ENCODE results near the gene PGAP1.

PGAP1 gene, protein sequence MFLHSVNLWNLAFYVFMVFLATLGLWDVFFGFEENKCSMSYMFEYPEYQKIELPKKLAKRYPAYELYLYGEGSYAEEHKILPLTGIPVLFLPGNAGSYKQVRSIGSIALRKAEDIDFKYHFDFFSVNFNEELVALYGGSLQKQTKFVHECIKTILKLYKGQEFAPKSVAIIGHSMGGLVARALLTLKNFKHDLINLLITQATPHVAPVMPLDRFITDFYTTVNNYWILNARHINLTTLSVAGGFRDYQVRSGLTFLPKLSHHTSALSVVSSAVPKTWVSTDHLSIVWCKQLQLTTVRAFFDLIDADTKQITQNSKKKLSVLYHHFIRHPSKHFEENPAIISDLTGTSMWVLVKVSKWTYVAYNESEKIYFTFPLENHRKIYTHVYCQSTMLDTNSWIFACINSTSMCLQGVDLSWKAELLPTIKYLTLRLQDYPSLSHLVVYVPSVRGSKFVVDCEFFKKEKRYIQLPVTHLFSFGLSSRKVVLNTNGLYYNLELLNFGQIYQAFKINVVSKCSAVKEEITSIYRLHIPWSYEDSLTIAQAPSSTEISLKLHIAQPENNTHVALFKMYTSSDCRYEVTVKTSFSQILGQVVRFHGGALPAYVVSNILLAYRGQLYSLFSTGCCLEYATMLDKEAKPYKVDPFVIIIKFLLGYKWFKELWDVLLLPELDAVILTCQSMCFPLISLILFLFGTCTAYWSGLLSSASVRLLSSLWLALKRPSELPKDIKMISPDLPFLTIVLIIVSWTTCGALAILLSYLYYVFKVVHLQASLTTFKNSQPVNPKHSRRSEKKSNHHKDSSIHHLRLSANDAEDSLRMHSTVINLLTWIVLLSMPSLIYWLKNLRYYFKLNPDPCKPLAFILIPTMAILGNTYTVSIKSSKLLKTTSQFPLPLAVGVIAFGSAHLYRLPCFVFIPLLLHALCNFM

DNA sequence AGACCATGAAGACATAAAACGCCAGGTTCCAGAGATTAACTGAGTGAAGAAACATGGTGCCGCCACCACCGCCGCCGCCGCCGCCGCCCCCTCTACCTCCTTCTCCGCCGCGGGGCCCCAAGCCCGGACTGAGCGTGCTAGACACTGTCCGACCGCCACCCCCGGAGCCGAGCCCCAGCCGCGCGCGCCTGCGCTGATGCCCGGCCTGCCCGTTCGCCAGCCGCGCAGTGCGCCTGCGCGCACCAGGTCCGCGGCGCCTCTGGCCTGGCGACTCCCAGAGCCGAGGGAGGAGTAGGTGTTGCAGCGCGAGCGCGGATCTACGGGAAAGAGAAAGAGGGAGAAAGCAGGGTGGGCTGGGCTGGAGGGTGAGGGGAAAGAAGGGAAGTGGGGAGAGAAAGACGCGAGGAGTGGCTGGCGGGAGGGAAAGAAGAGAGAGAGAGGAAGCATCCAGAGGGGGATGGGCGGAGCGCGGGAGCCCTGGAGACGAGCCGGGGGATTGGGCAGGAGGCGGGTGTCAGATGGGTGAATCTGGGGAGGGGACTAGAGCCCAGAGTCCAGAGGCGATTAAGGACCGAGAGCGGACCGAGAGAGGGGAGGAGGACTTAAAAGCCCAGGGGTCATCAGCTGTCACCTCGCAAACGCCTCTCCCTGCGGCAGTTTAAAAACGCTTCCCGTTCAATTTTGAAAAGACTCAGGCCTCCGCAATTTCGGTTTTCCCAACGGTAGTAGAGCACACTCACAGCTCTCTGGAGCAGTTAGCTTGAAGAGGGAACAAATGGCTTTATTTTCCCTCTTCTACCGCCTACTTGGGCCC is at the start of gene PGAP1:
Gene PGAP1 (minus strand): TSS at position 146 of the 814 bp plus-strand sequence. CDS start 91 bp downstream, at position 55.
- peak; percentile 65 to 78 for DNase-seq (ENCODE audit: low read depth in 1 of 2, low spot score in 1 of 2)

DNA sequence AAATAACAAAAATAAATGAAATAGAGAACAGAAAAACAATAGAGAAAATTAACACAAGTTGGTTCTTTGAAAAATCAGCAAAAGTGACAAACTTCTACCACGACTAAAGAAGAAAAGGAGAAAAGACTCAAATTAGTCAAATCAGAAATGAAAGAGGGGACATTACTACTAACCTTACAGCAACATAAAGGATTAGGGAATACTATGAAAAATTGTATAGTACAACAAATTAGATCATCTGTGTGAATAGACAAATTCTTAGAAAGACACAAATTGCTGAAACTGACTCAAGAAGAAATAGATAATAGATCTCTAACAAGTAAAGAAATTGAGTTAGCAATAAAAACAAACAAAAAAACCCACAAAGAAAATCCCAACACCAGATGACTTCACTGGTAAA is 48.5 kb upstream of the PGAP1 start:
- DNase-seq (ENCODE audit: low read depth in 1 of 2, low spot score in 1 of 2), result no peak

DNA sequence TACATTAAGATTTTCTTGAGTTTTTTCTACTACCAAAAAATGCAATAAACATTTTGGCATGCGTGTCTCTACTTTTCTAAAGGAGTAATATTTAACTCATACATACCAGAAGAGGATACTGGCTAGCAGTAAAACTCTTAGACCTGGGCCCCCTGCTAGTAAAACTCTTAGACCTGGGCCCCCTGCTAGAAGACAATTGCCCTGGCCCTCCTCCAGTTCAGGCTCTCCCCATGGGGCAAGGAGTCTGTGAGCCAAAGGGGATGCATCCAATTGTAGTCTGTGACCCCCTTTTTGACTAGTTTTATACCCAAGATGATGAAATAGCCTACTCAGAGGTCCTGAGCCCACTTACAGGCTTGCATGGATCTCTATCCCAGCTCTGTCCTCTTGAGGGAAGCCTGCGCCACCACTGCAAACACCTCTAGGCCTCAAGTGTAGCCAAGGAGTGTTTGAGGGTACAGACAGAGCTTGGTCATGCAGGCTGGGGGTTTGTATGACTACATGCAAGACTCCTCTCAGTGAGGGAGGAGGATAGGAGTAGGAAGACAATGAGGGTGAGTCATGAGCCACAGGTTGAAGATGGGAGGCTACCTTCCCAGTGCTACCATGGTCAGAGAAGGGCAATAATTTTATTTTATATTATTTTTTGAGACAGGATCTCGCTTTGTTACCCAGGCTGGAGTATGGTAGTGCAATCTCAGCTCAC is 45.2 kb upstream of the PGAP1 start:
- no peak for DNase-seq (ENCODE audit: low read depth in 1 of 2, low spot score in 1 of 2)

DNA sequence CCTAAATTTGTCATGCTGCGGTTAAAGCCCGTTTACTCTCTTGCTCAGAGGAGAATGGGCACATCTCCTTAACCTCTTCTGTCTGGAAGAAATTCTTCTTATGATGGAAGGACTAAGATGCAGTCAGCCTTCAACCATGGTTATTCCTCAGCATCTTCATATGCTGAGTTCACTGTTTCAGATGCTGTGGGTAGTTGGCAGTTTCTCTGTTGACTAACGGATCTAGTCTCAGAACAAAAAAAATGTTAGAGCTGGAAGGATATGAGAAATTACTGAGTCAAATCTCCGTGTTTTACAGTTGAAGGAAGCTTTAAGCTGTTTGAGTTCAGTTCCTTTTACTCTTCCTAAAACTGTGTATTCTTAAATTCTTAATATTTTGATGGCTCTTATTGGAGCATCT is 43.6 kb upstream of the PGAP1 start:
- no peak for DNase-seq (ENCODE audit: low read depth in 1 of 2, low spot score in 1 of 2)

DNA sequence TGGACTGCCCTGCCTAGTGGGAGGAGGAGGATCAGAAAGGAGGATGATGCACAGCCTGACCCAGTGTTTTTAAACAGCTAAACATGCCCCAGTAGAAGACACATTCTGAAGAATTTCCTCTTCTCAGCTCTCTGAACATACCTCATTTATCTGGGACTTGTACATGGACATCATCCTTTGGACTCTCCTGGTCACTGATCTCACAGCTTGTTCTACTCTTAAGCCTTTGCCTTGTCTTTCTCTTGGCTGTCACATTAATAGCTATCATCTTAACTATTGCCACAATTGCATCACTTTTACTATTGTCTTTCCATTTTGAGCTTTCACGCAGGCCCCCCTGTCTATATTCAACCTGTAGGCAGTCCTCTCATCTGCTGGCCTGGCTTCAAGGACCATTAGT is 42.0 kb upstream of the PGAP1 start:
- no peak for DNase-seq (ENCODE audit: low read depth in 1 of 2, low spot score in 1 of 2)

DNA sequence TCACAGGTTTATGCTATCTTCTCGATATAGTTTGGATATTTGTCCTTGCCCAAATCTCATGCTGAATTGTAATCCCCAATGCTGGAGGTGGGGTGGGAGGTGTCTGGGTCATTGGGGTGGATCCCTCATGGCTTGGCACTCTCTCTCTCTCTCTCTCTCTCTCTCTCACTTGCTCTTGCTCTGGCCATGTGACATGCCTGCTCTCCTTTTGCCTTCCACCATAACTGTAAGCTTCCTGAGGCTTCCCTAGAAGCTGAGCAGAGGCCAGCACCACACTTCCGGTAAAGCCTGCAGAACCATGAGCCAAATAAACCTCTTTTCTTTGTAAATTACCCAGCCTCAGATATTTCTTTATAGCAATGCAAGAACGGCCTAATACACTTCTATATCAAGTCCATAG is 41.3 kb upstream of the PGAP1 start:
- no peak for DNase-seq (ENCODE audit: low read depth in 1 of 2, low spot score in 1 of 2)

DNA sequence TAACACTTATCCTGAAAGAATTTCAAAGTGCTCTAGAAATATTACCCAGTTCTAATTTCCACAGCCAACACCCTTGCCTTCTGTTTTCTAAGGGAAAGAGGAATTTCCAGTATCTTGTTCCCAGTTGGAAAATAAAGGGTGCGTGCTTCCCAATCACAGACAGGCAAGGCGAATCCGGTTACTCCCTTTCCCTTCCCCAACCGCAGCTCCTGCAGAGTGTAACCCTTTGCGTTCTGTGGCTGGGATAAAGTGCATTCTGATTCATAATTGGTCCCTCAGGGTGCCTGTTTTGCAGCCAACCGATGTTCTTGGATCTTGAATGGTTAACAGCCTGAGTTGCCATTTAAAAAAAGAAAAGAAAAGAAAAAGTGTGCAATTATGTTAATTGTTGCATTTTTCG is 40.6 kb upstream of the PGAP1 start:
- no peak for DNase-seq (ENCODE audit: low read depth in 1 of 2, low spot score in 1 of 2)

DNA sequence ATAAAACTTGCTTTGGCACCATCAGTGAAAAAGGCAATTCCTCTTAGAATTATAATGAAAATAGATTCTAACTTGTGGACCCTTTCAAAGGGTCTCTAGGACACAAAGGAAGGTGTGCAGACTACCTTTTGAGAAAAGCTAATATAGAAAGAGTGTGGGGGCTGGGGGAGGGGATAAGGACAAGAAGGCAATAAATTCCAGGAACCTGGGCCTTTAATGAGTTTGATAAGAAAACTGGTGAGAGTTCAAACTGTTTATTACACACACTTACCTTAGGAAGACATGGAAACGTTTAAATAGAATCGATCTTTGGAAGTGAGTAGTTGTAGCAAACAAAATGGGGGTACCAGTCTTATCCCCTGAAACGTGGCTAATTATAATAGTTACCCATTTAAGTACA is 39.6 kb upstream of the PGAP1 start:
- no peak for DNase-seq (ENCODE audit: low read depth in 1 of 2, low spot score in 1 of 2)

DNA sequence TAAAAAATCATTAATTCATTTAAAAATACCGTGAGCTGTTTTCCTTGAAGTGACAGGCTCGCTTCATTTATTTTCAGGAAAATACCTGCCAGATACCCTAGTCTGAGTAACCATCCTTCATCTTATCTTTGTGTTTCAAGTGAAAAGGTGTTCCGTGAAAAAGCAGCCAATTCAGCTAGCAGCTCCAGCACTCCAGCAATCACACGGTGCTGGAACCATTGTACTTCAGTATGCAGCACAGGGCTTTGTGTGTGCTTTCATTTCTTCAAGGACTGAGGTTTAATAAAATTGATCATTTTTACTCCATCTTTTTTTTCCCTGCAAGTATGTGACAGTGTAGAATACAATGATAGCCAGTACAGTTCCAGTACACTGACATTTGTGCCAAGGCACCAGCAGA is 39.1 kb upstream of the PGAP1 start:
- no peak for DNase-seq (ENCODE audit: low read depth in 1 of 2, low spot score in 1 of 2)

DNA sequence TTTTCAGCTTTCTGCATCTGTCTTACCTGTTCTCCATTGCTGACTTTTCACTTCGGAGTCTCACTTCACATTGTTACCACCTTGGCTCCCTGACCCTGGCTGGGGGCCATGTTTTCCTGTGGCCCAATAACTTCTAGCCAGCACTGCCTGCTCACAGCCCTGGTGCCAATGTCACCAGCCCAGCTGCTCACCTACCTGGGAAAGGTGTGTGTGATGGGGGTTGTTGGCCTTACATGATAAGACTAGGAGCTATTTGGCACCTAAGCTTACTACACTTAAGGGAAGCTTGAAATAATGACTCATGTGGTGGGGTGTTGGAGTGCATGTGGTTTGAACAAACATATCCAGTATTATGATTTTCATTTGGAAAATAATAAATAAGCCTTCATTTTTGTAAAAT is 37.5 kb upstream of the PGAP1 start:
- DNase-seq (ENCODE audit: low read depth in 1 of 2, low spot score in 1 of 2), result no peak

DNA sequence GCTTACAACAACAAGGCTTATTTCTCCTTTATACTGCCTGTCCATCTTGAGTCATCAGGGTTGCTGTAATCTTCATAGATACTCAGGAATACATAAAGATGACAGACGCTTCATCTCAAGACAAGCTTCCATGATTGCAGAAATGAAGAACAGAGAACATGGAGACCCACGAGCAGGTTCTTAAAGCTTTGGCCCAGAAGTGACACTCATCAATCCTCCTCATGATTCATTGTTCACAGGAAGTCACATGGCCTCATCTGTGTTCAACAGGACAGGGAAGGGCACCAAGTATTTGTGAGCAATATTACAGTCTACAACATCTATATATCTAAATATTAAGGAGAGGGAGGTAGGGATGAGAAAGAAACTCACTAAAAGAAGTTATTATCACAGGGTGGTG is 36.5 kb upstream of the PGAP1 start:
- no peak for DNase-seq (ENCODE audit: low read depth in 1 of 2, low spot score in 1 of 2)

DNA sequence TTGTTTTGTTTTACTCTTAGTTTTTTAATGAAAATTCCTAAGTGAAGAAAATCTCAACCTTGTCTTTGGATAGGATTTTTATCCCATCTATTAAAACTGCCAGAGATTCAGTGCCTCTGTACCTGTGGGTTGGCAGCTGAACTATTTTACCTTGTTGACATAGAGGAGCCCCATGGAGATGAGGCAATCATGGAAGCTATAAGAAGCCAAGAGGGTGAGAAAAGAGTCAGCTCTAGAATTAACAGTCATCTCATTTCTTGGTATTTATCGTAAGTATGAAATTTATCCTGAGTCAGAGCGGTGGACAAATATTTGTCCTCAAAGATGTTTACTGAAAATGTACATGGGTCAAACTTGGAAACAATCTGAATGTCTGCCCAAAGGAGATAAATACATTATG is 35.8 kb upstream of the PGAP1 start:
- no peak for DNase-seq (ENCODE audit: low read depth in 1 of 2, low spot score in 1 of 2)

DNA sequence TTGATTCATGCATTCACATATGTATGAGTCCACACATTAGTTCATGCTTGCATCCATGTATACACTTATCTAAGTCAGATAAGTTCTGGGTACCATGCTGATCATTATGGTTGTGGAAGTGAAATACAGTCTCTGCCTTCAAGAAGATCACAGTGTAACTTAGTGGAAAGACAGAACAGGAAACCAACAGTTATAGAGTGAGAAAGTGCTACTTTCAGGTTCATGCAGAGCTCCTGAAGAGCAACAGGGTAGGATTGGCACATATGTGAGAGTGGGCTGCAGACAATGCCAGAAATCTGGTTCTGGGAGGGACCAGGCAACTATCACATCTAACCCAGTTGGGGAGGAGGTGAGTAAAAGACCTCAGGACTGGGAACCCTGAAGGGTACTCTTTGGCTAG is 35.4 kb upstream of the PGAP1 start:
- DNase-seq (ENCODE audit: low read depth in 1 of 2, low spot score in 1 of 2), result no peak

DNA sequence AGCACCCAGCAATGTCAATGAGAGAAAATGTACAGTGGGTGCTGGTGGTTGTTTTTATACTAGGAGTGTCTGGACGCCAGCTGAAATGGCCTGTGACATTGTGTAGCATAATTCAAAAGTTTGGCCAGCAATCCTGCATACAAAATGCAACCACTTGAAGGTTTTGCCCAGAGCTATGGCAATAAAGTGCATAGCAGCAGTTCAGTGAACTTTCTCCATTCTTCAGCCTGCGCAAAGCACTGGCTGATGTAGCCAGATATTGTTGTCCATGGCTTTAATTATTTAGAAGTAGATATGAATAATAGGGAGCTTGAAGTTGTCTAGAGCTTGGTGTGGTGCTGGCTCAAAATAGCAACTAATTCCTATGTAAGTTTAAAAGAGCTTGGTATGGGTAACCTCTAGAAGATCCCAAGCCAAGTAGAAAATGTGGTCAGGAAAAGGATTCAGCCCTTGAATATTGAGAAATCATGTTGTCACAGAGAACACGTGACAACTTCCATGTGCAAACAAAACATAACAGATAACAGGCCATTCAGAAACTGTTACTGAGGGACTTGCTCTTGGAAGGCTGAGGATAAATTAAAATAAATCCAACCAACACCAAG is 33.3 kb upstream of the PGAP1 start:
- DNase-seq (ENCODE audit: low read depth in 1 of 2, low spot score in 1 of 2), result no peak

DNA sequence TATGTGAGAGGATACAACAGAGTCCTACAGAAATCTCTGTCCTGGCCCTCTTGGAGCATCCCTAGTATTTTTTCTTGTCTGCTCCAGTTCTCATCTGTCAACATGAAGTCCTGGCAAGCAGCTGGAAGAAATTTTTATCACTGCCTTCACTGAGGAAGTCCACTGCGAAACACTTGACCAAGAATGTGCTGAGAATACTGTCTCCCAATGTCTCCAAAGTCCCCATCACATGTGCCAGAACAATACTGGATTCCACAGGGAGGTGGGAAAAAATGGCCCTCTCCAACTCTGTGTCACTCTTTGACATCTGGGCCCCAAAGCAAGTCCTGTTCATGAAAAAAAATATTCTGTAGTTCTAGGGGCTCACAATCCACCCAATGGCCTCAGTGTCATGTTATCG is 32.8 kb upstream of the PGAP1 start:
- DNase-seq (ENCODE audit: low read depth in 1 of 2, low spot score in 1 of 2), result no peak

DNA sequence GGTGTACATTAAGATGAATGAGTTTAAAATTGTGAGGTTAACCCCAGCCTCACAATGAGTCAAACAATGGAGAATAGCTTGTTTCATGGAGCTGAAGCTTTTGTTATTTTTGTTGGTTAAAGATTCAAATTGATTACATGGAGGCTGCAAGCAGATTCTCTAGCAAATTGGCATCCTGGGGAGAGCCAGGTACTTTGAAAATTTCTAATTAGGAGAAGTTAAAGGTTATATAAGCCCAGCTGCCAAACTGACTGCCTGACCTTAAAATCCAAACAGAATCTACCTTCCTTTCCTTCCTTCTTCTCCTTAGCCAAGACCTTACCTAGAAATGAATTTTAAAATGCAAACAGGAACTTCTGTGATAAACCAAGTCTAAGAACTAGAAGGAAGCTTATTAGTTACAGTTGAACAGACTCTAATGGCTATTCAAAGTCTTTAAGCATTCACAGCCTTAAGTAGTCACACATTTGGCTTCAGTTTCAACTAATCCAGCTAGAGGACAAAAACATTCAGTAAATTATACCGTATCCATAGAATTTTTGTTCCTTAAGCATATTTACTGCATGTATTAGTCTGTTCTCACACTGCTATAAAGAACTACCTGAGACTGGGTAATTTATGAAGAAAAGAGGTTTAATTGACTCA is 31.5 kb upstream of the PGAP1 start:
- no peak for DNase-seq (ENCODE audit: low read depth in 1 of 2, low spot score in 1 of 2)

DNA sequence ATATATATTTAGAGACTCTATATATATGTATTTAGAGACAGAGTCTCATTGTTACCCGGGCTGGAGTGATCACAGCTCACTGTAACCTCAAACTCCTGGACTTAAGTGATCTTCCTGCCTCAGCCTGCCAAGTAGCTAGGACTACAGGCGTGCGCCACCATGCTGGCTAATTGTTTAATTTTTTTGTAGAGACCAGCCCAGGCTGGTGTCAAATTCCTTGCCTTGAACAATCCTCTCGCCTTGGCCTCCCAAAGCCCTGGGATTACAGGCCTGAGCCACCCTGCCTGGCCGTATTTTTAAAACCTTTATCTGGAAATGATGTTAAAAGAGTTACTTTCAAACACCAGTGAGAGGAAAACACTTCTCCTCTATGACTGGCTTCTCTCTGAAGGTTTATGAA is 30.9 kb upstream of the PGAP1 start:
- no peak for DNase-seq (ENCODE audit: low read depth in 1 of 2, low spot score in 1 of 2)

DNA sequence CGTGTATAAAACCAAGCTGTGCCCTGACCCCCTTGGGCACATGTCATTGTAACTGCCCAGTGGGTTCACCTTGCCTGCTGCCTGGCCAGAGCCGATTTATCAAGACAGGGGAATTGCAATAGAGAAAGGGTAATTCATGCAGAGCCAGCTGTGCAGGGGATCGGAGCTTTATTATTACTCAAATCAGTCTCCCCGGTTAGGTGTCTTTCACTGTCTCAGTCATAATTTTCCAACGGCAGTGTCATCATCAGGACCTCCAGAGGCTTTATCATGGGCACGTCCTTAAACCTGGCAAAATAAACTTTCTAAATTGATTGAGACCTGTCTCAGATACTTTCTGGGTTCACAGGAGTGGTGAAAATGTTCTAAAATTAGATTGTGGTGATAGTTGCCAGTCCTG is 29.6 kb upstream of the PGAP1 start:
- DNase-seq (ENCODE audit: low read depth in 1 of 2, low spot score in 1 of 2), result no peak

DNA sequence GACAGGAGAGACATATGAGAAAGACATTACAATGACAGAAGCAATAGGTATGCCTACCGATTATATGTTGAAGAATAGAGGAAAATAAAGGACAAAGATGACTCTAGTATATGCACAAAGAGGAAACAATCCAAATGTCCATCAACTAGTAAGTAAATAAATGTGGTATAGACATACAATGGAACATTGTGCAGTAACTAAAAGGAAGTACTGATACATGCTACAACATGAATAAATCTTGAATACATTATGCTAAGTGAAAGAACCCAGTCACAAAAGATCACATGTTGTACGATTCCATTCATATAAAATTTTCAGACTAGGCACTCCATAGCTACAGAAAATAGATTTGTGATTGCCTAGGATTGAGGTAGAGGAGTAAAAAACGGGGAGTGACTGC is 28.5 kb upstream of the PGAP1 start:
- DNase-seq (ENCODE audit: low read depth in 1 of 2, low spot score in 1 of 2), result no peak

DNA sequence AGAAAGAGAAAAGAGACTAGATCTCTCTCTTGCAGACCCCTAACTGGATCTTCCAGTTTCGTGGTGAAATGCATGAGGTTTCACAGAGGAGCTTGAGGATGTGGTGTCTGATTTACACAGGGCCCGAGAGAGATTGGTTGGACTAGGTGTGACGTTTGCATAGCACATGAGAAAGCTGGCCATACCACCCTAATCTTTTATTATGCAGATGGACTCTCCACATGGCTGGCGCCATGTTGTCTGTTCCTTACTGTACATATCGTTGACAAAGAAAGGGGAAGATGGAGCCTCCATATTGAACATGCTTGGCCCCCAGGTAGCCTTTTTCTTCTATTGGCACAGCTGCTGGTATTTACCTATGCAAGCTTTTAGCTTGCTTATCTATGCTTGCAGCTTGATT is 27.5 kb upstream of the PGAP1 start:
- no peak for DNase-seq (ENCODE audit: low read depth in 1 of 2, low spot score in 1 of 2)
